WERI-Rb-1 (cell line): ENCODE results near the gene DUOX1.

Source experiments
- DNase-seq: peaks from one replicate; pipeline ENCODE4 v3.0.0-alpha.2; 2020
- H3K27ac ChIP-seq: fragments of 250-450 bp; sonication (Bioruptor Pico); 2 replicates; pipeline ENCODE4 v1.5.1; 2020; ENCODE audit warnings: mild to moderate bottlenecking, moderate library complexity
- H3K27me3 ChIP-seq: fragments of 250-450 bp; sonication (Bioruptor Pico); 2 replicates; pipeline ENCODE4 v1.5.1; 2021; ENCODE audit warnings: mild to moderate bottlenecking, low read depth, moderate library complexity; ENCODE audit not compliant: insufficient read depth, severe bottlenecking
- H3K36me3 ChIP-seq: fragments of 250-450 bp; sonication (Bioruptor Pico); 2 replicates; pipeline ENCODE4 v1.5.1; 2020; ENCODE audit warnings: mild to moderate bottlenecking, moderate library complexity
- H3K4me3 ChIP-seq: 2 replicates; pipeline ENCODE4 v1.5.1; 2011; ENCODE audit warnings: low read depth, mild to moderate bottlenecking, control low read depth, low read length
- H3K9me3 ChIP-seq: fragments of 250-450 bp; sonication (Bioruptor Pico); 2 replicates; pipeline ENCODE4 v1.5.1; 2021; ENCODE audit warnings: mild to moderate bottlenecking, moderate library complexity; ENCODE audit not compliant: severe bottlenecking
- CTCF ChIP-seq: IDR thresholded peaks from 2 replicates; pipeline ENCODE4 v1.5.1; 2011; ENCODE audit warnings: low read depth, mild to moderate bottlenecking, control low read depth, inconsistent platforms, low read length

The DUOX1 gene

DNA sequence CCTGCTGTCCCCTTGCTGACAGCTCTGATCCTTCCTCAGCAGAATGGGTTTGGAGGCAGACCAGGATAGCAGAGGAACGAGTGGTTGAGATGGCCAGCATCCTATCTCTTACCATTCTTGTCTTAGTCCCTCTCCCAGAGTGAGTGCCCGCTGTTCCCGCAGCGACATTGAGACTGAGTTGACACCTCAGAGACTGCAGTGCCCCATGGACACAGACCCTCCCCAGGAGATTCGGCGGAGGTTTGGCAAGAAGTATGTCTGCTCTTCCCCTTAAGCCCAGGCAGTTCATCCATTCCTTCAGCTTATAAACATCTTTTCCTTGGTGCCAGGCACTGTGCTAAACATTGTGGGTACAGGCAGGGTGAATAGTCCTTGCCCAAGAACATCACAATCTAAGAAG lies 21.2 kb downstream of the DUOX1 start:
- Histone ChIP-seq H3K4me3 (no peak overlapping the region), H3K9me3 (no peaks in the 10 kb centered on the region), H3K27ac (no peak overlapping the region), H3K36me3 (no peaks in the 10 kb centered on the region), H3K27me3 (no peaks in the 10 kb centered on the region)
- DNase-seq, result no peak
- no peak for TF ChIP-seq CTCF

DNA sequence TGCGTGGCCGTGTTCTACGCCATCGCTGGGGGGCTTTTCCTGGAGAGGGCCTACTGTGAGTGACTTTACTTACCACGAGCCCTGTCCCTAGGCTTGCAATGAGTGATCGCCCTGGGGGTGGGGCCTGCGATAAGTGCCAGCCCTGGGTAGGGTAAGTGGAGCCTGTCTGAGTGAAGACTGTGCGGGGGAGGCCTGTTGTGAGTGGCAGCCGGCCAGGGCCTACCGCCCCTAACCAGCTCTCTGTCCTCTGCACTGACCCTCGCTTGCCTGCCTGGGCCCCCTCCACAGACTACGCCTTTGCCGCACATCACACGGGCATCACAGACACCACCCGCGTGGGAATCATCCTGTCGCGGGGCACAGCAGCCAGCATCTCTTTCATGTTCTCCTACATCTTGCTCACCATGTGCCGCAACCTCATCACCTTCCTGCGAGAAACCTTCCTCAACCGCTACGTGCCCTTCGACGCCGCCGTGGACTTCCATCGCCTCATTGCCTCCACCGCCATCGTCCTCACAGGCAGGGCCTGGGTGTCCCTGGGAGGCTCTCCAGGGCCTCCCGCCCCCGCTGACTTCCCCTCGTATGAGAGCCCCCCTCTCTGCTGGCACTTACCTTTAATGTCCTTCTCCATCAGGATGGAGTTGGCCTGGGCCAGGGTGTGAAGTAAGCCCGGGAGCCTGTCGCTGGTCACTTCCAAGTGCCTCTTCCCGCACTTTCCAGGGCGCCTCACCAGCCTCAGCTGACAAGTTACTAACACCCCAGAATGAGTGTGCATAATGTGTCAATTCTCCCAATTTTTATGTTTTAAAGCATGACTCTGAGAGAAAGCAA lies 22.4 kb downstream of the DUOX1 start:
- Histone ChIP-seq H3K27me3 (no peaks in the 10 kb centered on the region), H3K36me3 (no peaks in the 10 kb centered on the region), H3K4me3 (no peak overlapping the region), H3K9me3 (no peaks in the 10 kb centered on the region), H3K27ac (no peak overlapping the region)
- DNase-seq, result no peak
- TF ChIP-seq CTCF, result no peak

DNA sequence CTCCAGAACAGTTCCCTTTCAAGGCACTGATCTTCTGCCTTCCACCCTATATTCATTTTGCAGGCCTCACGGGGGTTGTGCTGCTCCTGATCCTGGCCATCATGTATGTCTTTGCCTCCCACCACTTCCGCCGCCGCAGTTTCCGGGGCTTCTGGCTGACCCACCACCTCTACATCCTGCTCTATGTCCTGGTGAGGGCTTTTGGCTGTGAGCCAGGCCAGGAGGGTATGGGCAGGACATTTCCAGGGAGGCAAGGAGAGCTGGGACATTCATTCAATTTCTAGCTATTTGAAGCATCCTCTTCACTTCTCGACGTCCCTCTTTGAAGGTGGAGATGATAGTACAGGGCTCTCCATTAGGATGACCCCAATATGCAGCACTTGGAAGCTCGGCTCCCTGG lies 25.9 kb downstream of the DUOX1 start:
- DNase-seq, result no peak
- Histone ChIP-seq H3K4me3 (no peak overlapping the region), H3K27me3 (no peaks in the 10 kb centered on the region), H3K36me3 (no peaks in the 10 kb centered on the region), H3K9me3 (no peaks in the 10 kb centered on the region), H3K27ac (no peak overlapping the region)
- no peak for TF ChIP-seq CTCF

DNA sequence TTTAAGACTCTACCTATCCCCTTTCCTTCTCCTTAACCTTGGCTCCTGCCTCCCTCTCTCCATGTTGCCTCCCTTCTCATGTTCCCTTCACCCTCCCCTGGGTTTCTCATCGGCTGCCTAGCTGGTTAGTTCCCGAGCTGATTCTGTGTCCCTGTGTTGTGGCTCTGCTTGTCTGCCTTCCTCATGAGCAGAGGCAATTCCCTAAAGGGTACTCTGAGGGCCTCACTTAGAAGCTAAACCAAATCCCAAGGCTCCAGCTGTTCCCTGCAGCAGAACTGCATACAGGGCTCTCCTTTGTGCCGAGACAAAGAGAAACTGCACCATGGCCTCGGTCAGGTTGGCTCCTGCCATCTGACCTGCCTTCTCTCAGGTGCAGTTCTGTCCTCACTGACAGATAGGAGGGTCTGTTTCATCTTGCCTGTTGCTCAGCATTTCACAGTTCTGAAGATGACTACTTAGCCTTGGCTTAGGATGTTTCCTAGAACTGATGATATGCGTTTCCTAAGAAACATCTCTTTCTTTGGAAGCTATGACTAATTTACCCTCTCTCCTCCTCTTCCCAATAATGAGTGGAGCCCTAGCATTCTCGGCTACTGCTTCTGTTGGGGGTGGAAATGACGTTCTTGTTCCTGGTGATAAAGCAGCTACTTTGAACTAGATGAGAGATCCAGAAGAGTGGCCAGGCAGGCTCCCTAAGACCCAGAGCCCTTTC lies 27.1 kb downstream of the DUOX1 start:
- Histone ChIP-seq H3K27me3 (no peaks in the 10 kb centered on the region), H3K27ac (no peak overlapping the region), H3K9me3 (no peaks in the 10 kb centered on the region), H3K36me3 (no peaks in the 10 kb centered on the region), H3K4me3 (no peak overlapping the region)
- no peak for TF ChIP-seq CTCF
- DNase-seq, result no peak

- Histone ChIP-seq H3K36me3 (no peaks in the 10 kb centered on the region), H3K9me3 (no peaks in the 10 kb centered on the region), H3K4me3 (no peak overlapping the region), H3K27ac (no peak overlapping the region), H3K27me3 (no peaks in the 10 kb centered on the region)
- no peak for DNase-seq
- no peak for TF ChIP-seq CTCF
Measured at GRCh38 chr15:45157974-45158373, 28.2 kb downstream of the DUOX1 start.

GRCh38 chr15:45161666-45162065 lies 31.9 kb downstream of the DUOX1 start:
- H3K36me3 ChIP-seq, result no peaks in the 10 kb centered on the region
- H3K27me3 ChIP-seq, result no peaks in the 10 kb centered on the region
- no peak overlapping the region for H3K27ac ChIP-seq
- no peak for TF ChIP-seq CTCF
- H3K9me3 ChIP-seq, result no peaks in the 10 kb centered on the region
- DNase-seq, result no peak
- no peak overlapping the region for H3K4me3 ChIP-seq
